Neural cell (in vitro differentiated cells): ENCODE measurements around the gene NCAM1. TPM values are rescaled to one million over a fixed set of nuclear protein-coding genes. Genes with fewer than 3 reads are reported as not detected.
A peak's percentile ranks its signal among the peaks of the same experiment; 100 is the strongest.

ENCODE experiments used
- H2AFZ ChIP-seq: fragments of 200-600, 300-800 bp; sonication (generic), shearing (Covaris generic); 2 replicates; pipeline ENCODE4 v1.6.0; 2014; ENCODE audit warnings: low read depth, mild to moderate bottlenecking, antibody characterized with exemption, low read length, moderate library complexity
- H3F3A ChIP-seq: fragments of 200-600 bp; shearing (Covaris generic); 2 replicates; pipeline ENCODE4 v1.6.1; 2016; ENCODE audit warnings: mild to moderate bottlenecking, moderate library complexity, mixed read lengths, antibody characterized with exemption, low read length; ENCODE audit not compliant: insufficient read depth, poor library complexity, severe bottlenecking
- H3K27ac ChIP-seq: fragments of 200-600, 300-800 bp; sonication (generic), shearing (Covaris generic); 2 replicates; pipeline ENCODE4 v1.5.1; 2014; ENCODE audit warnings: mild to moderate bottlenecking, low read length, moderate library complexity
- H3K27me3 ChIP-seq: fragments of 300-800, 200-600 bp; sonication (generic), shearing (Covaris generic); 2 replicates; pipeline ENCODE4 v1.6.0; 2014; ENCODE audit warnings: mild to moderate bottlenecking, low read depth, low read length, moderate library complexity; ENCODE audit not compliant: insufficient read depth
- H3K36me3 ChIP-seq: fragments of 300-800, 200-600 bp; sonication (generic), shearing (Covaris generic); 2 replicates; pipeline ENCODE4 v1.5.1; 2014; ENCODE audit warnings: mild to moderate bottlenecking, antibody characterized with exemption, low read length, moderate library complexity; ENCODE audit not compliant: insufficient read depth
- H3K4me2 ChIP-seq: fragments of 300-800, 200-600 bp; sonication (generic), shearing (Covaris generic); 2 replicates; pipeline ENCODE4 v1.6.0; 2014; ENCODE audit warnings: mild to moderate bottlenecking, low read length
- H3K4me3 ChIP-seq: fragments of 300-800, 200-600 bp; sonication (generic), shearing (Covaris generic); 2 replicates; pipeline ENCODE4 v1.5.1; 2014; ENCODE audit warnings: mild to moderate bottlenecking, low read length, moderate library complexity
- H3K79me2 ChIP-seq: fragments of 200-600 bp; shearing (Covaris generic); replicated peaks from 2 replicates; pipeline ENCODE4 v1.6.0; 2014; ENCODE audit warnings: mild to moderate bottlenecking, low read length, moderate library complexity; ENCODE audit not compliant: insufficient read depth
- H3K9ac ChIP-seq: fragments of 300-800, 200-600 bp; sonication (generic), shearing (Covaris generic); 2 replicates; pipeline ENCODE4 v1.6.1; 2016; ENCODE audit warnings: mild to moderate bottlenecking, low read length, mixed read lengths
- H3K9me2 ChIP-seq: fragments of 200-600 bp; shearing (Covaris generic); 2 replicates; pipeline ENCODE4 v1.6.1; 2016; ENCODE audit warnings: mild to moderate bottlenecking, low read length, mixed read lengths; ENCODE audit not compliant: insufficient read depth
- H3K9me3 ChIP-seq: fragments of 200-600, 300-800 bp; sonication (generic), shearing (Covaris generic); 2 replicates; pipeline ENCODE4 v1.6.1; 2016; ENCODE audit warnings: mild to moderate bottlenecking, mixed run types, low read length, moderate library complexity, mixed read lengths
- H4K20me1 ChIP-seq: fragments of 200-600 bp; shearing (Covaris generic); 2 replicates; pipeline ENCODE4 v1.6.1; 2016; ENCODE audit warnings: mild to moderate bottlenecking, mixed run types; ENCODE audit not compliant: insufficient read depth
- EP300 ChIP-seq: fragments of 450-650 bp; conservative IDR thresholded peaks from 2 replicates; pipeline ENCODE4 v1.6.1; 2014; ENCODE audit warnings: antibody characterized with exemption, mild to moderate bottlenecking, moderate library complexity; ENCODE audit not compliant: poor library complexity, severe bottlenecking
- EZH2 ChIP-seq: fragments of 200-600, 300-800 bp; shearing (Covaris generic), sonication (generic); IDR thresholded peaks from 2 replicates; pipeline ENCODE4 v1.6.1; 2014; ENCODE audit warnings: antibody characterized with exemption, low read length, borderline replicate concordance, mild to moderate bottlenecking; ENCODE audit not compliant: insufficient read depth, poor library complexity, severe bottlenecking
- MXI1 ChIP-seq: fragments of 450-650 bp; conservative IDR thresholded peaks from 2 replicates; pipeline ENCODE4 v1.6.1; 2014; ENCODE audit warnings: antibody characterized with exemption, mild to moderate bottlenecking; ENCODE audit not compliant: poor library complexity, severe bottlenecking
- POLR2AphosphoS5 ChIP-seq: IDR thresholded peaks from 2 replicates; pipeline ENCODE4 v1.6.1; 2012
- RAD21 ChIP-seq: fragments of 450-650 bp; conservative IDR thresholded peaks from 2 replicates; pipeline ENCODE4 v1.6.1; 2014; ENCODE audit warnings: antibody characterized with exemption, mild to moderate bottlenecking, moderate library complexity
- SMC3 ChIP-seq: fragments of 450-650 bp; conservative IDR thresholded peaks from 2 replicates; pipeline ENCODE4 v1.6.1; 2014; ENCODE audit warnings: antibody characterized with exemption, mild to moderate bottlenecking, moderate library complexity; ENCODE audit not compliant: poor library complexity
- TAF1 ChIP-seq: IDR thresholded peaks from 2 replicates; pipeline ENCODE4 v1.6.1; 2012; ENCODE audit warnings: low read depth
- polyA plus RNA-seq: library from polyadenylated mRNA; depleted of rRNA; stranded (reverse); fragments of >200 nt; gene quantifications from 2 replicates; pipeline ENCODE4 v1.2.3, GENCODE V29; 2014
- TF ChIP-seq, protein P1 (sequence below): fragments of 450-650 bp; IDR thresholded peaks from 2 replicates; pipeline ENCODE4 v1.5.1; 2014; ENCODE audit warnings: antibody characterized with exemption, mild to moderate bottlenecking, moderate library complexity; ENCODE audit not compliant: poor library complexity, severe bottlenecking
- TF ChIP-seq, protein P2 (sequence below): IDR thresholded peaks from 2 replicates; pipeline ENCODE4 v1.6.1; 2012; ENCODE audit warnings: borderline replicate concordance

NCAM1 gene
- polyA plus RNA-seq, 1 donor from 2014 or later: 120 TPM

DNA sequence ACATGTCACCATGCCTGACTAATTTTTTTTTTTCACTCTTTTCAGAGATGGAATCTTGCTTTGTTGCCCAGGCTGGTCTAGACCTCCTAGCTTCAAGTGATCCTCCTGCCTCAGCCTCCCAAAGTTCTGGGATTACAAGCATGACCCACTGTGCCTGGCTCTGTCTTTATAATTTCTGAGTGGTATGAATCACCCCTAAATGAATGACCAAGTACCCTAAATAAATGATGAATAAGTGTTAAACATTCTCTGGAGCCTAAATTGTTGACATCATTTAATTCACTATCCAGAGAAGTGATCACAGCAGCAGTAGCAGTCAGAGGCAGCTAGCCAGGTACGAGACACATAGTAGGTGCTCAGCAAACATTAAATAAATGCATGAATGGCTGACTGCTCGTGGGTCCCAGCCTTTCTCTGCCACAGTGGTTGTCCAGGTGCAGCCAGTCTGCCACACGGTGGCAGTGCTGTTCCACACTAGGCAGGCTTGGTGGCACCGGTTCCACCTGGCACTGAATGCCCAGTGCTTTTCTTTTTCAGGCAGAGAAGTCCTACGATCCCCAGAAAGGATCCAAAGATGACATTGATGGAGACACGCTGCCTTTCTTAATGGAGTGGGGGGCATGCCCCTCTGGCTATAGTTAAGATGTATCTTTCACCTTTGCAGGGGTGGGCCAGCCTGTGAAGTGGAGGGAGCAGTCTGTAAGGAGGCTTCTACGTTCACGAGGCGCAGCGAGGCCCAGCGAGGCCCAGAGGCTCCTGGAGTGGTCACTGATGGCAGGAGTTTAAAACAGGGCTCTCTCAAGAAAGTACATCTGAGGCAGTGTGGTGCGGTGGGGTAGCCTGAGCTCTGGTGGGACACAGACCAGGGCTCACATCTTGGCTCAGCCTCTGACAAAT, 344.5 kb downstream of the NCAM1 start:
- no peaks in the 10 kb centered on the region for H3F3A ChIP-seq
- H3K9me3 ChIP-seq: no peaks in the 10 kb centered on the region
- no peak overlapping the region for H2AFZ ChIP-seq
- no peaks in the 10 kb centered on the region for H3K27me3 ChIP-seq
- H3K79me2 ChIP-seq: no peaks in the 10 kb centered on the region
- TF ChIP-seq SMC3 (peak; percentile 100), TAF1 (no peak), RAD21 (peak; percentile 99)
- TF ChIP-seq, protein P1, sequence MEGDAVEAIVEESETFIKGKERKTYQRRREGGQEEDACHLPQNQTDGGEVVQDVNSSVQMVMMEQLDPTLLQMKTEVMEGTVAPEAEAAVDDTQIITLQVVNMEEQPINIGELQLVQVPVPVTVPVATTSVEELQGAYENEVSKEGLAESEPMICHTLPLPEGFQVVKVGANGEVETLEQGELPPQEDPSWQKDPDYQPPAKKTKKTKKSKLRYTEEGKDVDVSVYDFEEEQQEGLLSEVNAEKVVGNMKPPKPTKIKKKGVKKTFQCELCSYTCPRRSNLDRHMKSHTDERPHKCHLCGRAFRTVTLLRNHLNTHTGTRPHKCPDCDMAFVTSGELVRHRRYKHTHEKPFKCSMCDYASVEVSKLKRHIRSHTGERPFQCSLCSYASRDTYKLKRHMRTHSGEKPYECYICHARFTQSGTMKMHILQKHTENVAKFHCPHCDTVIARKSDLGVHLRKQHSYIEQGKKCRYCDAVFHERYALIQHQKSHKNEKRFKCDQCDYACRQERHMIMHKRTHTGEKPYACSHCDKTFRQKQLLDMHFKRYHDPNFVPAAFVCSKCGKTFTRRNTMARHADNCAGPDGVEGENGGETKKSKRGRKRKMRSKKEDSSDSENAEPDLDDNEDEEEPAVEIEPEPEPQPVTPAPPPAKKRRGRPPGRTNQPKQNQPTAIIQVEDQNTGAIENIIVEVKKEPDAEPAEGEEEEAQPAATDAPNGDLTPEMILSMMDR: peak; percentile 97
- TF ChIP-seq, protein P2, sequence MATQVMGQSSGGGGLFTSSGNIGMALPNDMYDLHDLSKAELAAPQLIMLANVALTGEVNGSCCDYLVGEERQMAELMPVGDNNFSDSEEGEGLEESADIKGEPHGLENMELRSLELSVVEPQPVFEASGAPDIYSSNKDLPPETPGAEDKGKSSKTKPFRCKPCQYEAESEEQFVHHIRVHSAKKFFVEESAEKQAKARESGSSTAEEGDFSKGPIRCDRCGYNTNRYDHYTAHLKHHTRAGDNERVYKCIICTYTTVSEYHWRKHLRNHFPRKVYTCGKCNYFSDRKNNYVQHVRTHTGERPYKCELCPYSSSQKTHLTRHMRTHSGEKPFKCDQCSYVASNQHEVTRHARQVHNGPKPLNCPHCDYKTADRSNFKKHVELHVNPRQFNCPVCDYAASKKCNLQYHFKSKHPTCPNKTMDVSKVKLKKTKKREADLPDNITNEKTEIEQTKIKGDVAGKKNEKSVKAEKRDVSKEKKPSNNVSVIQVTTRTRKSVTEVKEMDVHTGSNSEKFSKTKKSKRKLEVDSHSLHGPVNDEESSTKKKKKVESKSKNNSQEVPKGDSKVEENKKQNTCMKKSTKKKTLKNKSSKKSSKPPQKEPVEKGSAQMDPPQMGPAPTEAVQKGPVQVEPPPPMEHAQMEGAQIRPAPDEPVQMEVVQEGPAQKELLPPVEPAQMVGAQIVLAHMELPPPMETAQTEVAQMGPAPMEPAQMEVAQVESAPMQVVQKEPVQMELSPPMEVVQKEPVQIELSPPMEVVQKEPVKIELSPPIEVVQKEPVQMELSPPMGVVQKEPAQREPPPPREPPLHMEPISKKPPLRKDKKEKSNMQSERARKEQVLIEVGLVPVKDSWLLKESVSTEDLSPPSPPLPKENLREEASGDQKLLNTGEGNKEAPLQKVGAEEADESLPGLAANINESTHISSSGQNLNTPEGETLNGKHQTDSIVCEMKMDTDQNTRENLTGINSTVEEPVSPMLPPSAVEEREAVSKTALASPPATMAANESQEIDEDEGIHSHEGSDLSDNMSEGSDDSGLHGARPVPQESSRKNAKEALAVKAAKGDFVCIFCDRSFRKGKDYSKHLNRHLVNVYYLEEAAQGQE: no peak
- H3K4me2 ChIP-seq: no peak overlapping the region
- no peaks in the 10 kb centered on the region for H4K20me1 ChIP-seq
- no peak overlapping the region for H3K9ac ChIP-seq
- H3K9me2 ChIP-seq: no peaks in the 10 kb centered on the region
- H3K4me3 ChIP-seq: no peak overlapping the region
- no peaks in the 10 kb centered on the region for H3K36me3 ChIP-seq
- no peak overlapping the region for H3K27ac ChIP-seq

DNA sequence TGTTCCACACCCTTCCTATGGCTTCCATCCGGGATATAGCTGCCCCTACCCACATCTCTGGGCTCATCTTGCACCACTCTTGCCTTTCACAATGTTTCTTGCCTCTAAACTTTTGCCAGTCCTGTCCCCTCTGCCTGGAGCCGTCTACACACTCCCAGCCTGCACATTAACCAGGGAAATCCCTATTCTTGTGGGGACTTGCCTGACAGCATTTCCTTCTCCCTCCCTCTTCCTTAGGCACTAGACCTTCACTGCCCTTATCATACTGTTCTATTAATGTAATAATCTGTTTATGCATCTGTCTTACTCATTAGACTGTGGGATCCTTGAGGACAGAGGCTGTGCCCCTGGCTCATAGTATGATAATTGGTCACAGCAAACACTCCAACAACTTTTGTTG, 347.4 kb downstream of the NCAM1 start:
- no peak overlapping the region for H2AFZ ChIP-seq
- H3K9ac ChIP-seq: no peak overlapping the region
- no peaks in the 10 kb centered on the region for H3F3A ChIP-seq
- no peaks in the 10 kb centered on the region for H3K9me2 ChIP-seq
- H3K27ac ChIP-seq: no peak overlapping the region
- no peaks in the 10 kb centered on the region for H3K27me3 ChIP-seq
- TF ChIP-seq, protein P1: no peak
- no peak for TF ChIP-seq RAD21
- TF ChIP-seq SMC3: no peak
- no peak for TF ChIP-seq EZH2
- TF ChIP-seq, protein P2: no peak
- no peak for TF ChIP-seq EP300
- no peak for TF ChIP-seq MXI1
- no peak for TF ChIP-seq TAF1
- TF ChIP-seq POLR2AphosphoS5: no peak
- no peaks in the 10 kb centered on the region for H3K36me3 ChIP-seq
- no peaks in the 10 kb centered on the region for H3K9me3 ChIP-seq
- H3K4me2 ChIP-seq: no peak overlapping the region
- H4K20me1 ChIP-seq: no peaks in the 10 kb centered on the region
- no peak overlapping the region for H3K4me3 ChIP-seq
- no peaks in the 10 kb centered on the region for H3K79me2 ChIP-seq
